SK-N-MC (cell line): ENCODE results near the gene IMPG1.

Source experiments
- DNase-seq: peaks from one replicate; pipeline ENCODE4 v3.0.0-alpha.2; 2011; ENCODE audit warnings: low read depth, low spot score
- H3K27ac ChIP-seq: fragments of 200-600 bp; sonication (generic); 2 replicates; pipeline ENCODE4 v1.5.1; 2016; ENCODE audit warnings: mixed run types
- H3K36me3 ChIP-seq: fragments of 200-600 bp; sonication (generic); 2 replicates; pipeline ENCODE4 v1.6.1; 2017; ENCODE audit warnings: antibody characterized with exemption, low read length, mixed read lengths; ENCODE audit not compliant: insufficient read depth
- H3K4me3 ChIP-seq: fragments of 200-600 bp; sonication (generic); 2 replicates; pipeline ENCODE4 v1.5.1; 2016
- H3K9ac ChIP-seq: fragments of 200-600 bp; sonication (generic); 2 replicates; pipeline ENCODE4 v1.8.0; 2017; ENCODE audit warnings: mixed run types, mixed read lengths; ENCODE audit not compliant: insufficient read length
- H3K9me3 ChIP-seq: fragments of 200-600 bp; sonication (generic); 2 replicates; pipeline ENCODE4 v1.6.1; 2017; ENCODE audit warnings: low read depth, mild to moderate bottlenecking, antibody characterized with exemption, low read length, moderate library complexity, mixed read lengths
- EZH2 ChIP-seq: fragments of 200-600 bp; sonication (generic); IDR thresholded peaks from one replicate; pipeline ENCODE4 v1.6.1; 2017; ENCODE audit warnings: antibody characterized with exemption
- FOXP2 ChIP-seq: optimal IDR thresholded peaks from 2 replicates; pipeline ENCODE3; 2011; ENCODE audit warnings: mild to moderate bottlenecking, moderate library complexity; ENCODE audit not compliant: insufficient read depth; ENCODE audit errors: extremely low read length, control extremely low read depth
- POLR2AphosphoS5 ChIP-seq: IDR thresholded peaks from 2 replicates; pipeline ENCODE4 v1.6.1; 2012; ENCODE audit warnings: mild to moderate bottlenecking, low read depth, low read length, borderline replicate concordance

IMPG1 gene

GRCh38 chr6:76072562-76072961 is at the start of gene IMPG1:
Gene IMPG1, minus strand, starts transcription at chr6:76072662. Its CDS starts 174 bp downstream, at chr6:76072488.
- TF ChIP-seq EZH2 (no peak), FOXP2 (no peak), POLR2AphosphoS5 (no peak)
- H3K36me3 ChIP-seq, result no peaks in the 10 kb centered on the region
- no peaks in the 10 kb centered on the region for H3K9me3 ChIP-seq
- H3K27ac ChIP-seq, result no peak within 1 kb of the TSS
- DNase-seq, result no peak
- no peak within 1 kb of the TSS for H3K9ac ChIP-seq
- H3K4me3 ChIP-seq, result no peak within 1 kb of the TSS

- no peaks in the 10 kb centered on the region for H3K9me3 ChIP-seq
- no peak overlapping the region for H3K4me3 ChIP-seq
- H3K9ac ChIP-seq, result no peak overlapping the region
- H3K36me3 ChIP-seq, result no peaks in the 10 kb centered on the region
- no peak for TF ChIP-seq FOXP2
- TF ChIP-seq EZH2, result no peak
- TF ChIP-seq POLR2AphosphoS5, result no peak
- H3K27ac ChIP-seq, result no peak overlapping the region
- DNase-seq, result no peak
These were observed 47.8 kb upstream of the IMPG1 start for GRCh38 chr6:76120302-76120701.

GRCh38 chr6:76073281-76073680 is 819 bp upstream of the IMPG1 start:
- no peak for TF ChIP-seq FOXP2
- no peak for TF ChIP-seq EZH2
- no peak for TF ChIP-seq POLR2AphosphoS5
- no peaks in the 10 kb centered on the region for H3K36me3 ChIP-seq
- no peak overlapping the region for H3K4me3 ChIP-seq
- H3K9me3 ChIP-seq, result no peaks in the 10 kb centered on the region
- H3K9ac ChIP-seq, result no peak overlapping the region
- no peak for DNase-seq
- H3K27ac ChIP-seq, result no peak overlapping the region

- H3K27ac ChIP-seq, result no peak overlapping the region
- no peaks in the 10 kb centered on the region for H3K9me3 ChIP-seq
- no peak overlapping the region for H3K9ac ChIP-seq
- TF ChIP-seq POLR2AphosphoS5 (no peak), FOXP2 (no peak), EZH2 (no peak)
- no peak overlapping the region for H3K4me3 ChIP-seq
- no peaks in the 10 kb centered on the region for H3K36me3 ChIP-seq
- DNase-seq, result no peak
These were observed 15.0 kb downstream of the IMPG1 start for GRCh38 chr6:76057469-76057868.

- no peaks in the 10 kb centered on the region for H3K36me3 ChIP-seq
- no peak overlapping the region for H3K4me3 ChIP-seq
- no peak for DNase-seq
- no peaks in the 10 kb centered on the region for H3K9me3 ChIP-seq
- no peak overlapping the region for H3K9ac ChIP-seq
- no peak overlapping the region for H3K27ac ChIP-seq
- TF ChIP-seq FOXP2 (no peak), EZH2 (no peak), POLR2AphosphoS5 (no peak)
These were observed 20.1 kb downstream of the IMPG1 start for GRCh38 chr6:76052314-76052713.

GRCh38 chr6:76043690-76044089 is 28.8 kb downstream of the IMPG1 start:
- TF ChIP-seq FOXP2 (no peak), EZH2 (no peak), POLR2AphosphoS5 (no peak)
- Histone ChIP-seq H3K27ac (no peak overlapping the region), H3K9ac (no peak overlapping the region), H3K9me3 (no peaks in the 10 kb centered on the region), H3K4me3 (no peak overlapping the region), H3K36me3 (no peaks in the 10 kb centered on the region)
- no peak for DNase-seq

- Histone ChIP-seq H3K4me3 (no peak overlapping the region), H3K9me3 (no peaks in the 10 kb centered on the region), H3K36me3 (no peaks in the 10 kb centered on the region), H3K27ac (no peak overlapping the region), H3K9ac (no peak overlapping the region)
- no peak for TF ChIP-seq EZH2
- DNase-seq, result no peak
These were observed 36.7 kb downstream of the IMPG1 start for GRCh38 chr6:76035713-76036112.

GRCh38 chr6:76026101-76026500 is 46.4 kb downstream of the IMPG1 start:
- no peak for DNase-seq
- no peaks in the 10 kb centered on the region for H3K36me3 ChIP-seq
- TF ChIP-seq POLR2AphosphoS5 (no peak), EZH2 (no peak), FOXP2 (no peak)
- H3K27ac ChIP-seq, result no peak overlapping the region
- H3K9ac ChIP-seq, result no peak overlapping the region
- H3K9me3 ChIP-seq, result no peaks in the 10 kb centered on the region
- no peak overlapping the region for H3K4me3 ChIP-seq
